Upper lobe of left lung (tissue), 6 donors: Measurements from ENCODE around the gene TMEM101. TPM values are rescaled to one million over a fixed set of nuclear protein-coding genes. Genes with fewer than 3 reads are reported as not detected.

Source experiments
- ATAC-seq, 2 donors: fragments of 200-7000 bp; cut with Tn5 transposase; one replicate each; pipeline ENCODE4 v1.9.1; 2022; ENCODE audit warnings: mild to moderate bottlenecking in 2 of 2, moderate library complexity in 2 of 2; ENCODE audit not compliant: low FRiP score in 2 of 2
- DNase-seq, 2 donors: peaks; one replicate each; pipeline ENCODE4 v3.0.0-alpha.2; 2019 to 2020
- H3K27ac ChIP-seq, 4 donors: fragments of 200-600 bp; sonication (generic); one replicate each; pipeline ENCODE4 v1.5.1; 2016 to 2019
- H3K27me3 ChIP-seq, 4 donors: fragments of 200-600 bp; sonication (generic); one replicate each; pipeline ENCODE4 v1.5.1; 2017 to 2019
- H3K36me3 ChIP-seq, 4 donors: fragments of 200-600 bp; sonication (generic); one replicate each; pipeline ENCODE4 v1.5.1; 2016 to 2019
- H3K4me1 ChIP-seq, 4 donors: fragments of 200-600 bp; sonication (generic); one replicate each; pipeline ENCODE4 v1.5.1; 2018 to 2019
- H3K4me3 ChIP-seq, 4 donors: fragments of 200-600 bp; sonication (generic); one replicate each; pipeline ENCODE4 v1.5.1; 2017 to 2019; ENCODE audit warnings: mild to moderate bottlenecking in 2 of 4, moderate library complexity in 1 of 4
- H3K9me3 ChIP-seq, 4 donors: fragments of 200-600 bp; sonication (generic); one replicate each; pipeline ENCODE4 v1.5.1; 2018 to 2019
- CTCF ChIP-seq, 6 experiments: fragments of 450-650 bp in 4 of 6; fragments of 200-600 bp in 2 of 6; sonication (generic) in 2 of 6; IDR thresholded peaks; one replicate each; pipeline ENCODE4 v1.5.1; 2016 to 2019; ENCODE audit warnings: antibody characterized with exemption in 6 of 6
- EP300 ChIP-seq, 4 donors: sonication (generic); formaldehyde crosslinking; IDR thresholded peaks; one replicate each; pipeline ENCODE4 v1.5.1; 2017; ENCODE audit warnings: antibody characterized with exemption in 4 of 4, control low read depth in 2 of 4
- POLR2A ChIP-seq, 4 donors: fragments of 450-650 bp; IDR thresholded peaks; one replicate each; pipeline ENCODE4 v1.5.1; 2016 to 2017; ENCODE audit warnings: antibody characterized with exemption in 4 of 4, mild to moderate bottlenecking in 2 of 4
- POLR2AphosphoS5 ChIP-seq, 2 donors: sonication (generic); formaldehyde crosslinking; IDR thresholded peaks; one replicate each; pipeline ENCODE4 v1.5.1; 2017; ENCODE audit warnings: antibody characterized with exemption in 2 of 2
- WGBS, 2 donors: methylation state at CpG; one replicate each; pipeline ENCODE4 v1.1.5; 2017 to 2018; 5-methylcytosine and 5-hydroxymethylcytosine counted together
- total RNA-seq, 6 donors: library from RNA; depleted of rRNA in 4 of 6; stranded (reverse); fragments of >200 nt in 4 of 6; gene quantifications; one replicate each; pipeline versions ENCODE4 v1.1.0 to v1.2.1, GENCODE V29; 2016 to 2021
- donor health status: DM: no; HTN: no; CAD: no; lungs with moderate emphysema.
- donor health status: DM: no; HTN: yes; CAD: no; lungs with severe emphysema.

TMEM101 gene
- total RNA-seq, 6 donors from 2014 or later, result 10.5 to 36.9 (median 29.1) TPM

DNA sequence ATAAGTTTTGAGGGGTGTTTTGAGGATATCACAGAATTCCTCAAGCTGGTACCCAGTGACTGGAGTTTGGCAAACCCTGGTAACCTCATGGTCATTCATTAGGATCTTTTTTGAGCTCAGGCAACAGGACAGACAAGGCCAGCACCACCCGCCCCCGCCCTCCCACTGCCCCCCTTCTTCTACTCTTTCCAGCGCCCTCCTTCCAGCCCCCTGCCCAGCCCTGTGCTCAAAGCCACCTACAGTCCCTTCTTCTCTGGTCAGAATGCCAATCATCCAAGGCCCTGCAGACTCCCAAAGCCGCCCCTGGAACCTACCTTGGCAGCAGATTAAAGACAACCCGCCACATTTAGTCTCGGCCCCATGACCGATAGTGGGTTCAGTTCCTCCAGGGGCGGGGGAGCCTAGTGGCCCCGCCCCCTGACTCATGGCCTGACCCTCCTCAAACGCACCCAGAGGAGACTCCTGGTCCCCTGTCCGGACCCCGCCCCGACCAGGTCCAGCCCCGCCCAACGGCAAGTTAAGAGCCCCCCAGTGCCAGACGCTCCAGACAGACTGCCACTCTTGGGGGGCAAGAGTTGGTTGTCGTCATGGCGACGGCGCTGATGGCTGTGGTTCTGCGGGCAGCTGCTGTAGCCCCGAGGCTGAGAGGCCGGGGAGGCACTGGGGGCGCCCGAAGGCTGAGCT, 10.5 kb downstream of the TMEM101 start, which contains the start of gene NAGS:
NAGS (plus strand) TSS at position 546 of the 684 bp plus-strand sequence; CDS start at position 588, 42 bp downstream.
- Histone ChIP-seq H3K36me3 (peaks cover 0 to 1% (median 0%) of the 10 kb centered on the region in 4 donors), H3K4me3 (peak within 1 kb of the TSS; percentile 25 to 66 (median 53)), H3K4me1 (peaks cover 32 to 44% (median 34%) of the 10 kb centered on the region in 4 donors), H3K27ac (peak within 1 kb of the TSS in 3 of 4 donors; percentile 49 to 81 (median 78)), H3K27me3 (peaks cover 0 to 20% (median 14%) of the 10 kb centered on the region in 4 donors), H3K9me3 (no peaks in the 10 kb centered on the region)
- 25 to 43% methylated on average over 7 to 21 of the region's 25 CpGs for WGBS, 2 donors
- DNase-seq (peak; percentile 78 to 87), ATAC-seq (no peak)
- TF ChIP-seq POLR2A (IDR thresholded peaks at IDR 0.05) (peak in 1 of 4 donors; percentile 14), EP300 (IDR thresholded peaks at IDR 0.05) (no peak), CTCF (IDR thresholded peaks at IDR 0.05) (no peak)

DNA sequence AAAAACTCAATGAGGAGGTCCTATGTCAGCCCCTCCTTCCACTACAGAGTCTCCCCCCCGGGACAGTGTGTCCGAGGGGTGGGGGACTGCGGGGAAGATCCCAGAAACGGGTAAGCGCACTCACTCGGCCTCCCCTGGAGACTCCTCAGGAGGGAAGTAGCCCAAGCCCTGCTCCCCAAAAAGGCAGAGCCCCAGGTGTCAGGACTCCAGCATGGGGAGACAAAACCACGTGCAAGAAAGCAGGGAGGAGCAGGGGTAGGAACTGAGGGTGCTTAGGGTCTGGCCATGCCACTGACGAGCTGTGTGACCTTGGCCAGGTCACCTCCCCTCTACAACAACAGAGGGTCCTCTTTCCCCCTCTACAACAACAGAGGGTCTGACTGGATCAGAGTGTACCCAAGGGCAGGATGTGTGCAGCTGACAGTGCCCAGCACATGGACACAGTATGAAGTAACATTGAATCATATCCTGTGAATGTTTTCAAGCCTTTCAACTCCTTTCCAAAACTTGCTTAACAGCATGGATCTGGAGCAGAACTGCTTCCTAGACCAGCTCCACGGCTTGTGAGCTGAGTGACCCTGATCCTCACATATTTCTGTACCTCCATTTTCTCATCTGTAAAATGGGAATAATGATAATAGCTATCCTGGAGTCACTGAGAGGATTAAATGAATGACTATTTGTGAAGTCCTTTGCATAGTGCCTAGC, 12.5 kb downstream of the TMEM101 start:
- 71 to 78% methylated on average over 9 of the region's 9 CpGs for WGBS, 2 donors
- H3K27ac ChIP-seq, result no peak overlapping the region
- peaks cover 21 to 30% (median 24%) of the 10 kb centered on the region in 4 donors for H3K4me1 ChIP-seq
- no peak overlapping the region for H3K4me3 ChIP-seq
- no peaks in the 10 kb centered on the region for H3K9me3 ChIP-seq
- DNase-seq (no peak), ATAC-seq (no peak)
- no peak for TF ChIP-seq POLR2A (IDR thresholded peaks at IDR 0.05)
- TF ChIP-seq EP300 (IDR thresholded peaks at IDR 0.05), result no peak
- H3K36me3 ChIP-seq, result no peaks in the 10 kb centered on the region
- peaks cover 0 to 20% (median 14%) of the 10 kb centered on the region in 4 donors for H3K27me3 ChIP-seq

DNA sequence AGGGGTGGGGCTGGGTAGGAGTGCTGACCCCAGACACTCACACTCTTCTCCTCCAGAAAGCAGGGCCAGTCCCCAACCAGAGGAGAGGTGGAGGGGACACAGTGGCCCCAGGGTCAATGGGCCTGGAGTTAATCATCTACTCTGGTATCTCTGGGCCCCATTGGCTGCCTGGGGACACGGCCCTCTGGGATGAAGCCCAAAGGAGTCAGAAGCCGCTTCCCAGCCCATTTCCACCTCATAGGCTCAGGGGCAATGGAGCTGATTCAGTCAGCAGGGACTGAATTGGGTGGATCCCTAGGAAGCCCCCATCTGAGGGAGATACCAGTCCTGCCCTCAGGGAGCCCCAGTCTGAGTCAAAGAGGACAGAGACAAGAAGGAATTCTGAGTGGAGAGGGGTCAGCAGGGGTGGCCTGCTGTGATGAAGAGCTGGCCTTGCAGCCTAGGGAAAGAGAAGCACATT, 13.3 kb downstream of the TMEM101 start:
- H3K9me3 ChIP-seq, result no peaks in the 10 kb centered on the region
- H3K36me3 ChIP-seq, result no peaks in the 10 kb centered on the region
- H3K27me3 ChIP-seq, result peaks cover 0 to 20% (median 14%) of the 10 kb centered on the region in 4 donors
- H3K4me1 ChIP-seq, result peaks cover 17 to 24% (median 20%) of the 10 kb centered on the region in 4 donors
- TF ChIP-seq POLR2A (IDR thresholded peaks at IDR 0.05) (no peak), POLR2AphosphoS5 (IDR thresholded peaks at IDR 0.05) (no peak), EP300 (IDR thresholded peaks at IDR 0.05) (no peak), CTCF (IDR thresholded peaks at IDR 0.05) (no peak)
- DNase-seq (no peak), ATAC-seq (no peak)
- H3K27ac ChIP-seq, result no peak overlapping the region
- WGBS, 2 donors, result 77 to 90% methylated on average over 2 of the region's 2 CpGs
- no peak overlapping the region for H3K4me3 ChIP-seq

DNA sequence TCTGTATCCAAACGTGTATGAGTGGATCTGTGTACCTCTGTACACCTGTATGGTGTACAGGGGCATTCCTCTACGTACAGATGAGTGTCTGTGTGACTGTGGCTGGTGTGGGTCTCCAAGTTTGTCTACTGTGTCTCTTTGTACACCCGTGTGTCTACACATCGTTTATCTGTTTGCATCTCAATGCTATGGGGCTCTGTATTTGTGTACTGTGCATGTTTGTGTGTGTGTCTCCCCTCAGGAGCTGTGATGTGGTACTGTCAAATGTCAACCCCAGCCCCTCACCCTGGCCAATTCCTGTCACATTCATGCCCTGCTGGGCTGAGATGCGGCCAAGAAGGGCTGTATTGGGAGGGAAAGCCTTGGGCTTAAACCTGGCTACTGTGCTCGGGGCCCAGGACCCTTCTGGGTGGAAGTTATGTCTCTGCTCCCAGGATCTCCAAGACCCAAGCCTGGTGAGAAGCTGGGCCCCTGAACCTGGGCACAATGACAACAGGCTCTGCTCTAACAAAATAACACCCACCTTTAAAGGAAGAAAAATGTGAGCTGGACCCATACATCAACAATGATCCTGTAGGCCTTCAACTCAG, 13.8 kb downstream of the TMEM101 start:
- DNase-seq, result no peak
- Histone ChIP-seq H3K9me3 (no peaks in the 10 kb centered on the region), H3K4me1 (peaks cover 11 to 19% (median 17%) of the 10 kb centered on the region in 4 donors), H3K4me3 (no peak overlapping the region), H3K27ac (no peak overlapping the region), H3K36me3 (no peaks in the 10 kb centered on the region), H3K27me3 (peaks cover 0 to 18% (median 14%) of the 10 kb centered on the region in 4 donors)
- WGBS, 2 donors, result 78 to 86% methylated on average over 2 to 6 of the region's 6 CpGs
- ATAC-seq, result no peak
- no peak for TF ChIP-seq POLR2AphosphoS5 (IDR thresholded peaks at IDR 0.05)
- no peak for TF ChIP-seq EP300 (IDR thresholded peaks at IDR 0.05)
- TF ChIP-seq POLR2A (IDR thresholded peaks at IDR 0.05), result no peak
- TF ChIP-seq CTCF (IDR thresholded peaks at IDR 0.05), result no peak
